BE2C (cell line): ENCODE data around the gene AKAP6.

Experiments used
- DNase-seq: peaks from one replicate; pipeline ENCODE4 v3.0.0-alpha.2; 2020
- H3K27me3 ChIP-seq: fragments of 250-450 bp; sonication (Bioruptor Pico); 2 replicates; pipeline ENCODE4 v1.5.1; 2020; ENCODE audit warnings: mild to moderate bottlenecking
- H3K36me3 ChIP-seq: fragments of 250-450 bp; sonication (Bioruptor Pico); 2 replicates; pipeline ENCODE4 v1.5.1; 2020; ENCODE audit warnings: mild to moderate bottlenecking
- H3K4me1 ChIP-seq: fragments of 250-450 bp; sonication (Bioruptor Pico); 2 replicates; pipeline ENCODE4 v1.5.1; 2020
- H3K4me3 ChIP-seq: 2 replicates; pipeline ENCODE4 v1.5.1; 2011; ENCODE audit warnings: low read depth, low read length
- H3K9me3 ChIP-seq: fragments of 250-450 bp; sonication (Bioruptor Pico); 2 replicates; pipeline ENCODE4 v1.5.1; 2020
- CTCF ChIP-seq: IDR thresholded peaks from 2 replicates; pipeline ENCODE4 v1.5.1; 2012; ENCODE audit warnings: mild to moderate bottlenecking, low read depth, low read length

Gene AKAP6

GRCh38 chr14:32587461-32587860, 258.4 kb downstream of the AKAP6 start:
- no peak for DNase-seq
- H3K4me3 ChIP-seq = no peak overlapping the region
- H3K9me3 ChIP-seq = no peaks in the 10 kb centered on the region
- H3K36me3 ChIP-seq = no peaks in the 10 kb centered on the region
- no peak for TF ChIP-seq CTCF
- no peaks in the 10 kb centered on the region for H3K27me3 ChIP-seq
- no peaks in the 10 kb centered on the region for H3K4me1 ChIP-seq

DNA sequence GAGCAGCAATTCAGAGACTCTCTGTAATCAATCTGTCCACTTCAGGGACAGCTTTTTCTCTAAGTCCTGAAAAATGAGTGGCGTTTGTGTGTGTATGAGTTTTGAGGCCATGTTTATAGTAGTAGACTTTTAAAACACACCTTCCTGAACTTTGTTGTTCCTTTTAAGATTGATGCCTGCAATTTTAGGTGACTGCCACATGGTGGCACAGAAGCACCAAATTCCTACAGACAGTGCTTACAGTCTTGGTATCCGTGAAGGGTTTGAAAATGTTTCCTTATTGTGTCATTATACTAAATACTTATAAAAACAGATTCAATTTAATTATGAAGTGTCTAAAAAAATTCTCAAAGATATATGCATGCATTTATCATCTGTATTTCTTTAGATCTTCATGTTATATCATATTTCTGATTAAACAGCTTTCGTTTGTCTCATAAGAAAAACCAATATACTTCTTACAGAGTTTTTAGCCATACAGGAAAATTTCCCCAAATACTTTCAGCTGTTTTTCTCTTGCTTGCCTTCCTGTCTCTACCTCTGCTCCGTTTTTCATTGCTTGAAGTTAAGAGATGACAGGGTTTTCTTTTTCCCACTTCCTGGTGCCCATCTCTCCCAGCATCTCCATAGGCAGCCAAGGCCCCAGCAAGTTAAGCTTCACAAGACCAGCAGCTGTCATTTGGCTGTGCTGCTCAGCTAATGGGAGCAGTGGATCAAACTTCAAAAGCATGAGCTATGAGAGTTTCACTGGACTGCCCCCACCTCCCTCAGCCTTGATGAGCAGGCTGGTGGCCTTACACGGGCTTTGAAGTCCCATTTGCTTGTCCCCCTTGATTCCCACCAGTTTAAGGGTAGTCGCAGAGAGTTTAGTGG, 259.6 kb downstream of the AKAP6 start:
- Histone ChIP-seq H3K27me3 (no peaks in the 10 kb centered on the region), H3K4me1 (no peaks in the 10 kb centered on the region; the same call in 1 of the 2 replicates), H3K4me3 (no peak overlapping the region), H3K9me3 (no peaks in the 10 kb centered on the region), H3K36me3 (no peaks in the 10 kb centered on the region)
- DNase-seq = peak; percentile 23
- TF ChIP-seq CTCF = peak; percentile 94

DNA sequence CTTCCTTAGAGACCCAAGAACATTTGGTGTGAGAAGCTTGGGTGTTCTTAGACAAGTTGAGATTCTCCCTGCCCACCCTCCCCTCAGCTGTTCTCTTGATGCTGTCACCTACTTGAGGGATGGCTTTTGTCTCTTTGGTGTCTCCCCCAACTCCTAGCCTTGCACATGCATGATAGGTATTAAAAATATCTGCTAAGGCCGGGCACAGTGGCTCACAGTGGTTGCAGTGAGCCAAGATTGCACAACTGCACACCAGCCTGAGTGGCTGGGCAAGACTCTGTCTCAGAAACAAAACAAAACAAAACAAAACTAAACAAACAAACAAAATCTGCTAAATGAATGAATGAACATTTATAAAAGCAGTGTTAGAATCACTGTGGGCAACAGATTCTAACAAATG, 261.1 kb downstream of the AKAP6 start:
- no peak for TF ChIP-seq CTCF
- DNase-seq = no peak
- no peaks in the 10 kb centered on the region for H3K36me3 ChIP-seq
- no peaks in the 10 kb centered on the region for H3K27me3 ChIP-seq
- H3K9me3 ChIP-seq = no peaks in the 10 kb centered on the region
- H3K4me3 ChIP-seq = no peak overlapping the region
- H3K4me1 ChIP-seq = no peaks in the 10 kb centered on the region; the same call in 1 of the 2 replicates

DNA sequence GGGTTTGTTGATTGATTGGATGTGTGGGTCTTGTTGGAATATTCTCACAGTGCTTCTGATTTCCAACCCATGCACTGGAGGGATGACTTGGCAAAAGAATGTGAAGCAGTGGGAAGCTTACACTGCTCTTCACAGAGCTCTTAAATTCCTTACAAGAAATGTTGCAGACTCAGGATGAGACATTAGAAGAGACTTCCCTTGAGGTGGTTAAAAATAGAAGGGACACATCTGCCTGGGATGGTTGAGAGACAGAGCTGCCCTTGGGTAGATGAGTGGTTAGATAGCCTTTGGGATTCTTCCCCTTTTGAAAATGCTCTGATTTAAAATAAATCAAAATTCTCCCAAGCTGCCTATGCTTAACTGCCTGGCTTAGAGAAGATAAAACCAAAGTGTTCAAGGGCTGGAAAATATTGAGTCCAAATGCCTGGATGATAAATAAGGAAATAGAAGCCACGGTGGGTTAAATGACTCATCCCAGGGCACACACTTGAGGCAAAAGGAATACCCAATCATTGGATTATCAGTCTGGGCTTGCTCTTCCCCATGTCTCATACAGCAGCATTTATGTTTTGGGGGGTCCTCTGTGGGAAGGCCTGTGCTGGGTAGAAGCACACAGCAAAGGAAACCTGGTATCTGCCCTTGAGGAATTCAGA, 264.3 kb downstream of the AKAP6 start:
- H3K27me3 ChIP-seq = no peaks in the 10 kb centered on the region
- no peak overlapping the region for H3K4me3 ChIP-seq
- DNase-seq = no peak
- no peak for TF ChIP-seq CTCF
- no peaks in the 10 kb centered on the region for H3K36me3 ChIP-seq
- no peaks in the 10 kb centered on the region; the same call in 1 of the 2 replicates for H3K4me1 ChIP-seq
- no peaks in the 10 kb centered on the region for H3K9me3 ChIP-seq

DNA sequence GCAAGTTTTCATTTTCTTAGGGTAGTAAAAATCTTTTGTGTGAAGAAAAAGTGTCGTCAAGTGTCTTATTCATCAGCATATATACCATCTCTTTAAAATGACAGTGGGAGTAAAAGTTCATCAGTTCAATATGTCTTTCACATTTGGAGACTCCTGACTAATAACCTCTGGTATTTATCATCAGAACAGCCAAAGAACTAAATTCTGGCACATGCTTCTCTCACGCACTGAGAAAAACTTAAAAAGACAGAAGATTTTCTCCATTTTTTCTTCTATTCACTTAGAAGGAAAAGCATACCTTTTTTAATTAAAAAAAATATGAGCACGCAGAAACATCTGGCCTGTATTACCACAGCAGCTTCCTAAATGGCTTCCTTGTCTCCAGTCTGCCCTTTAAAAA, 265.7 kb downstream of the AKAP6 start:
- DNase-seq = no peak
- Histone ChIP-seq H3K27me3 (no peaks in the 10 kb centered on the region), H3K4me1 (peaks cover 3% of the 10 kb centered on the region), H3K9me3 (no peaks in the 10 kb centered on the region), H3K4me3 (no peak overlapping the region), H3K36me3 (no peaks in the 10 kb centered on the region)
- no peak for TF ChIP-seq CTCF

DNA sequence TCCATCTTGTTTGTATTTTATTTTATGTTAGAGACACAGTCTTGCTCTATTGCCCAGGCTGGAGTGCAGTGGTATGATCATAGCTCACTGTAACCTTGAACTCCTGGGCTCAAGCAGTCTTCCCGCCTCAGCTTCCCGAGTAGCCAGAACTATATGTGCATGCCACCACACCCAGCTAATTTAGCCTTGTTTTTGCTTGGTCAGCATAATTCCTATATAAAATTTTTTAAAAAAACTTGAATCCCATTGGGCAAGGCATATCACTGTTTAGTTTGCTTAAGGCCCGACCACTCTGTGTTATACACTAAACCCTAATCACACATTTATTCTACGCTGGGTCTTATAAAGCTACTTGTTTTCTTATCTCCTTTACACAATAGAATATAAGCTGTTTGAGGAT, 266.4 kb downstream of the AKAP6 start:
- H3K9me3 ChIP-seq = no peaks in the 10 kb centered on the region
- no peaks in the 10 kb centered on the region for H3K27me3 ChIP-seq
- TF ChIP-seq CTCF = no peak
- no peak for DNase-seq
- H3K36me3 ChIP-seq = no peaks in the 10 kb centered on the region
- no peak overlapping the region for H3K4me3 ChIP-seq
- peaks cover 3% of the 10 kb centered on the region for H3K4me1 ChIP-seq
